ENCODE data around the gene PCDHA9. TPM values are rescaled to one million over a fixed set of nuclear protein-coding genes. Genes with fewer than 3 reads are reported as not detected.
A peak's percentile ranks its signal among the peaks of the same experiment; 100 is the strongest.
"Not testable (repeated sequence)": the region's sequence is repeated elsewhere in the genome, so short reads cannot be mapped to it uniquely, and the experiment has no call there.

The PCDHA9 gene
- total and polyA plus RNA-seq, 7 donors, result 0.01 to 1.4 (median 0.68) TPM; not detected in 2

GRCh38 chr5:140821375-140822280, 26.6 kb upstream of the PCDHA9 start, which contains the start of gene PCDHA5:
PCDHA5 (plus strand) TSS chr5:140821613.
- TF ChIP-seq, protein P1, sequence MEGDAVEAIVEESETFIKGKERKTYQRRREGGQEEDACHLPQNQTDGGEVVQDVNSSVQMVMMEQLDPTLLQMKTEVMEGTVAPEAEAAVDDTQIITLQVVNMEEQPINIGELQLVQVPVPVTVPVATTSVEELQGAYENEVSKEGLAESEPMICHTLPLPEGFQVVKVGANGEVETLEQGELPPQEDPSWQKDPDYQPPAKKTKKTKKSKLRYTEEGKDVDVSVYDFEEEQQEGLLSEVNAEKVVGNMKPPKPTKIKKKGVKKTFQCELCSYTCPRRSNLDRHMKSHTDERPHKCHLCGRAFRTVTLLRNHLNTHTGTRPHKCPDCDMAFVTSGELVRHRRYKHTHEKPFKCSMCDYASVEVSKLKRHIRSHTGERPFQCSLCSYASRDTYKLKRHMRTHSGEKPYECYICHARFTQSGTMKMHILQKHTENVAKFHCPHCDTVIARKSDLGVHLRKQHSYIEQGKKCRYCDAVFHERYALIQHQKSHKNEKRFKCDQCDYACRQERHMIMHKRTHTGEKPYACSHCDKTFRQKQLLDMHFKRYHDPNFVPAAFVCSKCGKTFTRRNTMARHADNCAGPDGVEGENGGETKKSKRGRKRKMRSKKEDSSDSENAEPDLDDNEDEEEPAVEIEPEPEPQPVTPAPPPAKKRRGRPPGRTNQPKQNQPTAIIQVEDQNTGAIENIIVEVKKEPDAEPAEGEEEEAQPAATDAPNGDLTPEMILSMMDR (IDR thresholded peaks at IDR 0.05), result peak in 1 of 4 experiments; percentile 27
- TF ChIP-seq POLR2A (IDR thresholded peaks at IDR 0.05), result no peak
- intact Hi-C loops (cut with DNase I), result no loop called here
- WGBS, 2 donors, result 36 to 62% methylated on average over 39 of the region's 39 CpGs
- peaks cover under 1 to 18% (median 5%) of the 10 kb centered on the region in 4 donors for H3K9me3 ChIP-seq
- no peak for DNase-seq
- peaks cover 0 to 60% (median 2%) of the 10 kb centered on the region in 3 donors for H3K27me3 ChIP-seq
- no peak within 1 kb of the TSS for H3K27ac ChIP-seq
- no peaks in the 10 kb centered on the region for H3K4me1 ChIP-seq
- no peaks in the 10 kb centered on the region for H3K36me3 ChIP-seq
- H3K4me3 ChIP-seq, result peak within 1 kb of the TSS in 1 of 4 donors; percentile 6

DNA sequence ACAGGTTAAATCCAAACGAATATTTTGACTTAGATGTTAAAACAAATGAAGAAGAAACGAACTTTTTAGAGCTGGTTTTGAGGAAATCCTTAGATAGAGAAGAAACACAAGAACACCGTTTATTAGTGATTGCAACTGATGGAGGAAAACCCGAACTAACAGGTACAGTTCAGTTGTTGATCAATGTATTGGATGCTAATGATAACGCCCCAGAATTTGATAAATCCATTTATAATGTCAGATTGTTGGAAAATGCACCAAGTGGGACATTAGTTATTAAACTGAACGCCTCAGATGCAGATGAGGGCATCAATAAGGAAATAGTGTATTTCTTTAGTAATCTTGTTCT, 25.9 kb upstream of the PCDHA9 start:
- 30 to 35% methylated on average over 6 of the region's 6 CpGs for WGBS, 2 donors
- intact Hi-C loops (cut with DNase I), result no loop called here
- H3K4me1 ChIP-seq, result no peaks in the 10 kb centered on the region
- DNase-seq, result no peak
- H3K9me3 ChIP-seq, result peaks cover 0 to 18% (median 5%) of the 10 kb centered on the region in 4 donors
- TF ChIP-seq, protein P1 (IDR thresholded peaks at IDR 0.05), result no peak
- TF ChIP-seq POLR2AphosphoS5 (IDR thresholded peaks at IDR 0.05) (no peak), EP300 (IDR thresholded peaks at IDR 0.05) (no peak), POLR2A (IDR thresholded peaks at IDR 0.05) (no peak)
- peaks cover 0 to 66% (median 2%) of the 10 kb centered on the region in 3 donors for H3K27me3 ChIP-seq
- no peak overlapping the region for H3K4me3 ChIP-seq
- H3K27ac ChIP-seq, result no peak overlapping the region
- no peaks in the 10 kb centered on the region for H3K36me3 ChIP-seq

DNA sequence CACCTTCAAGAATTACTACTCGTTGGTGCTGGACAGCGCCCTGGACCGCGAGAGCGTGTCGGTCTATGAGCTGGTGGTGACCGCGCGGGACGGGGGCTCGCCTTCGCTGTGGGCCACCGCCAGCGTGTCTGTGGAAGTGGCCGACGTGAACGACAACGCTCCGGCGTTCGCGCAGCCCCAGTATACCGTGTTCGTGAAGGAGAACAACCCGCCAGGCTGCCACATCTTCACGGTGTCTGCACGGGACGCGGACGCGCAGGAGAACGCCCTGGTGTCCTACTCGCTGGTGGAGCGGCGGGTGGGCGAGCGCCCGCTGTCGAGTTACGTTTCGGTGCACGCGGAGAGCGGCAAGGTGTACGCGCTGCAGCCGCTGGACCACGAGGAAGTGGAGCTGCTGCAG, 25.2 kb upstream of the PCDHA9 start:
- DNase-seq, result peak; percentile 53
- H3K4me3 ChIP-seq; H3K36me3 ChIP-seq; H3K4me1 ChIP-seq; H3K27ac ChIP-seq; intact Hi-C loops (cut with DNase I): not testable (repeated sequence)
- peaks cover 0 to 73% (median 2%) of the 10 kb centered on the region in 3 donors for H3K27me3 ChIP-seq
- peaks cover 0 to 18% (median 6%) of the 10 kb centered on the region in 4 donors for H3K9me3 ChIP-seq
- 62 to 83% methylated on average over 48 of the region's 48 CpGs for WGBS, 2 donors

DNA sequence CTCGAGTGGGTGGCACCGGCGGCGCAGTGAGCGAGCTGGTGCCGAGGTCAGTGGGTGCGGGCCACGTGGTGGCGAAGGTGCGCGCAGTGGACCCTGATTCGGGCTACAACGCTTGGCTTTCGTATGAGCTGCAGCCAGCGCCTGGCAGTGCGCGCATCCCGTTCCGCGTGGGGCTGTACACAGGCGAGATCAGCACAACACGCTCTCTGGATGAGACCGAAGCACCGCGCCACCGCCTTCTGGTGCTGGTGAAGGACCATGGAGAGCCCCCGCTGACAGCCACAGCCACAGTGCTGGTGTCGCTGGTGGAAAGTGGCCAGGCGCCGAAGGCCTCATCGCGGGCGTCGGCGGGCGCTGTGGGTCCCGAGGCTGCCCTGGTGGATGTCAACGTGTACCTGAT, 24.7 kb upstream of the PCDHA9 start:
- TF ChIP-seq POLR2A (IDR thresholded peaks at IDR 0.05) (no peak), EP300 (IDR thresholded peaks at IDR 0.05) (no peak), POLR2AphosphoS5 (IDR thresholded peaks at IDR 0.05) (no peak)
- TF ChIP-seq, protein P1 (IDR thresholded peaks at IDR 0.05), result no peak
- no peaks in the 10 kb centered on the region for H3K4me1 ChIP-seq
- intact Hi-C loops (cut with DNase I), result no loop called here
- no peak overlapping the region for H3K4me3 ChIP-seq
- peaks cover 0 to 78% (median 2%) of the 10 kb centered on the region in 3 donors for H3K27me3 ChIP-seq
- no peak overlapping the region for H3K27ac ChIP-seq
- peaks cover 0 to 21% (median 8%) of the 10 kb centered on the region in 4 donors for H3K9me3 ChIP-seq
- no peaks in the 10 kb centered on the region for H3K36me3 ChIP-seq
- peak; percentile 48 for DNase-seq
- 63 to 85% methylated on average over 38 of the region's 38 CpGs for WGBS, 2 donors

GRCh38 chr5:140827704-140828361, 20.3 kb upstream of the PCDHA9 start, which contains the start of gene PCDHA6:
PCDHA6 (plus strand) TSS chr5:140827960; CDS start chr5:140828092, 132 bp downstream.
- peak within 1 kb of the TSS in 1 of 4 donors; percentile 9 for H3K4me3 ChIP-seq

More at GRCh38 chr5:140827704-140828361, 20.3 kb upstream of the PCDHA9 start, which contains the start of gene PCDHA6:
- no peak within 1 kb of the TSS for H3K27ac ChIP-seq
- intact Hi-C loops (cut with DNase I), result no loop called here
- TF ChIP-seq, protein P1 (IDR thresholded peaks at IDR 0.05), result no peak
- TF ChIP-seq EP300 (IDR thresholded peaks at IDR 0.05) (no peak), POLR2AphosphoS5 (IDR thresholded peaks at IDR 0.05) (no peak), POLR2A (IDR thresholded peaks at IDR 0.05) (no peak)
- DNase-seq, result no peak
- WGBS, 2 donors, result 22 to 49% methylated on average over 27 of the region's 27 CpGs
- H3K4me1 ChIP-seq, result no peaks in the 10 kb centered on the region
- H3K27me3 ChIP-seq, result peaks cover 0 to 66% (median under 1%) of the 10 kb centered on the region in 3 donors
- H3K9me3 ChIP-seq, result peaks cover 0 to 25% (median 13%) of the 10 kb centered on the region in 4 donors
- H3K36me3 ChIP-seq, result no peaks in the 10 kb centered on the region
